HEK293 (cell line): ENCODE results near the gene MRPS18B.

Source experiments
- CTCF ChIA-PET: fragments of 350-600 bp; formaldehyde crosslinking; extraction: SDS; loops from one replicate; lab custom pipeline; 2021; ENCODE audit warnings: antibody characterized with exemption; lab: Yijun Ruan, JAX
- POLR2A ChIA-PET: fragments of 300-600 bp; formaldehyde crosslinking; extraction: SDS; loops from one replicate; lab custom pipeline; 2020; ENCODE audit warnings: antibody characterized with exemption, inconsistent platforms; lab: Yijun Ruan, JAX
- H3K27ac ChIP-seq: fragments of 200-500 bp; sonication (Bioruptor generic); 2 replicates; pipeline ENCODE4 v1.5.1; 2014; ENCODE audit warnings: low read depth, low read length, control low read depth, inconsistent platforms; ENCODE audit errors: extremely low read depth
- H3K36me3 ChIP-seq, 2 experiments: fragments of 200-500 bp in 1 of 2; sonication (Bioruptor generic) in 1 of 2; 1 replicate in 1 of 2; 2 replicates in 1 of 2; pipeline ENCODE4 v1.5.1; 2014 to 2017; ENCODE audit warnings: inconsistent platforms in 2 of 2, low read length in 2 of 2; ENCODE audit not compliant: control insufficient read depth in 2 of 2, insufficient read depth in 1 of 2
- H3K4me1 ChIP-seq: fragments of 200-500 bp; sonication (Bioruptor generic); 2 replicates; pipeline ENCODE4 v1.5.1; 2014; ENCODE audit warnings: mild to moderate bottlenecking, low read length, inconsistent platforms; ENCODE audit not compliant: control insufficient read depth, insufficient read depth
- H3K4me3 ChIP-seq: 2 replicates; pipeline ENCODE4 v1.5.1; 2011; ENCODE audit warnings: low read depth, mild to moderate bottlenecking, control low read depth, low read length, moderate library complexity
- H3K9me3 ChIP-seq: fragments of 200-500 bp; sonication (Bioruptor generic); 2 replicates; pipeline ENCODE4 v1.5.1; 2014; ENCODE audit warnings: low read depth, low read length, inconsistent platforms; ENCODE audit not compliant: control insufficient read depth, insufficient read depth
- FEZF1 ChIP-seq: fragments of 450-650 bp; formaldehyde crosslinking; IDR thresholded peaks from 2 replicates; pipeline ENCODE4 v1.5.1; 2016; ENCODE audit warnings: missing biosample characterization, missing genetic modification characterization
- MZF1 ChIP-seq: fragments of 450-650 bp; formaldehyde crosslinking; IDR thresholded peaks from 2 replicates; pipeline ENCODE4 v1.5.1; 2017; ENCODE audit warnings: missing biosample characterization, missing genetic modification characterization, borderline replicate concordance
- OVOL3 ChIP-seq: fragments of 450-650 bp; formaldehyde crosslinking; IDR thresholded peaks from 2 replicates; pipeline ENCODE4 v1.5.1; 2016; ENCODE audit warnings: missing biosample characterization, missing genetic modification characterization
- SP3 ChIP-seq: fragments of 450-650 bp; formaldehyde crosslinking; IDR thresholded peaks from 2 replicates; pipeline ENCODE4 v1.5.1; 2016; ENCODE audit warnings: missing biosample characterization, missing genetic modification characterization
- ZFHX2 ChIP-seq: fragments of 450-650 bp; formaldehyde crosslinking; conservative IDR thresholded peaks from 2 replicates; pipeline ENCODE4 v1.5.1; 2016; ENCODE audit warnings: missing biosample characterization, missing genetic modification characterization
- ZNF138 ChIP-seq: fragments of 450-650 bp; formaldehyde crosslinking; IDR thresholded peaks from 2 replicates; pipeline ENCODE4 v1.5.1; 2016; ENCODE audit warnings: missing biosample characterization, missing genetic modification characterization, borderline replicate concordance
- ZNF174 ChIP-seq: fragments of 450-650 bp; formaldehyde crosslinking; IDR thresholded peaks from 2 replicates; pipeline ENCODE4 v1.5.0; 2017; ENCODE audit warnings: missing biosample characterization, mild to moderate bottlenecking, missing genetic modification characterization
- ZNF23 ChIP-seq: fragments of 450-650 bp; formaldehyde crosslinking; IDR thresholded peaks from 2 replicates; pipeline ENCODE4 v1.5.1; 2016; ENCODE audit warnings: missing biosample characterization, missing genetic modification characterization, borderline replicate concordance
- ZNF335 ChIP-seq: fragments of 450-650 bp; formaldehyde crosslinking; conservative IDR thresholded peaks from 2 replicates; pipeline ENCODE4 v1.5.1; 2016; ENCODE audit warnings: missing biosample characterization, missing genetic modification characterization
- ZNF529 ChIP-seq: fragments of 450-650 bp; formaldehyde crosslinking; IDR thresholded peaks from 2 replicates; pipeline ENCODE4 v1.5.1; 2017; ENCODE audit warnings: missing genetic modification characterization, missing biosample characterization; ENCODE audit not compliant: insufficient replicate concordance
- ZNF530 ChIP-seq: fragments of 450-650 bp; formaldehyde crosslinking; IDR thresholded peaks from 2 replicates; pipeline ENCODE4 v1.5.1; 2016; ENCODE audit warnings: low read depth, missing biosample characterization, missing genetic modification characterization
- ZNF626 ChIP-seq: fragments of 450-650 bp; sonication (Bioruptor Pico); formaldehyde crosslinking; IDR thresholded peaks from 2 replicates; pipeline ENCODE4 v1.5.1; 2018; ENCODE audit warnings: missing biosample characterization, missing genetic modification characterization, inconsistent platforms
- ZNF645 ChIP-seq: fragments of 450-650 bp; formaldehyde crosslinking; IDR thresholded peaks from 2 replicates; pipeline ENCODE4; 2016; ENCODE audit warnings: missing biosample characterization, missing genetic modification characterization
- ZNF707 ChIP-seq: fragments of 450-650 bp; formaldehyde crosslinking; IDR thresholded peaks from 2 replicates; pipeline ENCODE4 v1.5.1; 2016; ENCODE audit warnings: missing biosample characterization, missing genetic modification characterization
- ZNF747 ChIP-seq: fragments of 450-650 bp; formaldehyde crosslinking; IDR thresholded peaks from 2 replicates; pipeline ENCODE4 v1.5.1; 2016; ENCODE audit warnings: missing biosample characterization, missing genetic modification characterization
- ZNF76 ChIP-seq: fragments of 450-650 bp; formaldehyde crosslinking; IDR thresholded peaks from 2 replicates; pipeline ENCODE4; 2016; ENCODE audit warnings: low read depth, missing biosample characterization, missing genetic modification characterization, borderline replicate concordance
- ZNF830 ChIP-seq: fragments of 450-650 bp; IDR thresholded peaks from 2 replicates; pipeline ENCODE4 v1.5.0; 2018; ENCODE audit warnings: missing biosample characterization, missing genetic modification characterization, low read depth, mild to moderate bottlenecking, moderate library complexity
- ZSCAN4 ChIP-seq: fragments of 450-650 bp; formaldehyde crosslinking; IDR thresholded peaks from 2 replicates; pipeline ENCODE4 v1.5.1; 2017; ENCODE audit warnings: missing biosample characterization, missing genetic modification characterization
- TF ChIP-seq, protein P1 (sequence below): fragments of 450-650 bp; formaldehyde crosslinking; IDR thresholded peaks from 2 replicates; pipeline ENCODE4 v1.5.1; 2016; ENCODE audit warnings: missing biosample characterization, missing genetic modification characterization
- TF ChIP-seq, protein P2 (sequence below): fragments of 450-650 bp; formaldehyde crosslinking; IDR thresholded peaks from 2 replicates; pipeline ENCODE4 v1.5.1; 2016; ENCODE audit warnings: missing biosample characterization, missing genetic modification characterization, borderline replicate concordance

MRPS18B gene

GRCh38 chr6:30618270-30618797 lies 694 bp downstream of the MRPS18B start:
- TF ChIP-seq MZF1 (tag by site-specific recombination) (0 out of 2 replicates have a peak, but pooled peaks have one; percentile 22), ZSCAN4 (no peak), ZNF529 (tag by site-specific recombination) (no peak), ZNF174 (tag by site-specific recombination) (no peak)
- TF ChIP-seq, all 188 proteins: peak for 1
- ChIA-PET CTCF (interaction anchor here (0.5 to 2.0 kb wide), 13 partner anchors 8 to 605 kb away, joined by 3 to 9 read pairs (median 4); partner anchors contain the start of gene ATAT1), POLR2A (interaction anchor here (0.7 to 1.9 kb wide), 13 partner anchors 8 to 579 kb away, joined by 3 to 11 read pairs (median 4); partner anchors contain the start of genes ATAT1, C6orf136, GNL1 and MDC1)
- Histone ChIP-seq H3K27ac (peak overlapping the region; percentile 88; the same call in 1 of the 2 replicates), H3K9me3 (no peaks in the 10 kb centered on the region), H3K4me3 (peak overlapping the region; percentile 91), H3K36me3 (peaks cover 32 to 57% of the 10 kb centered on the region in 2 experiments; a peak in 2 of 3 replicates), H3K4me1 (peaks cover 12% of the 10 kb centered on the region)

GRCh38 chr6:30619561-30619960 lies 1.9 kb downstream of the MRPS18B start:
- Histone ChIP-seq H3K9me3 (no peaks in the 10 kb centered on the region), H3K36me3 (peaks cover 42 to 65% of the 10 kb centered on the region in 2 experiments; a peak in 2 of 3 replicates), H3K4me3 (no peak overlapping the region), H3K27ac (no peak overlapping the region)
- POLR2A ChIA-PET, result interaction anchor here (0.6 to 1.4 kb wide), 2 partner anchors 12 to 98 kb away, joined by 3 to 4 read pairs; partner anchors contain the start of gene MDC1
- TF ChIP-seq OVOL3 (tag by site-specific recombination), result no peak
- TF ChIP-seq ZNF530 (tag by site-specific recombination), result no peak
- no peak for TF ChIP-seq SP3 (tag by site-specific recombination)
- TF ChIP-seq, protein P1, sequence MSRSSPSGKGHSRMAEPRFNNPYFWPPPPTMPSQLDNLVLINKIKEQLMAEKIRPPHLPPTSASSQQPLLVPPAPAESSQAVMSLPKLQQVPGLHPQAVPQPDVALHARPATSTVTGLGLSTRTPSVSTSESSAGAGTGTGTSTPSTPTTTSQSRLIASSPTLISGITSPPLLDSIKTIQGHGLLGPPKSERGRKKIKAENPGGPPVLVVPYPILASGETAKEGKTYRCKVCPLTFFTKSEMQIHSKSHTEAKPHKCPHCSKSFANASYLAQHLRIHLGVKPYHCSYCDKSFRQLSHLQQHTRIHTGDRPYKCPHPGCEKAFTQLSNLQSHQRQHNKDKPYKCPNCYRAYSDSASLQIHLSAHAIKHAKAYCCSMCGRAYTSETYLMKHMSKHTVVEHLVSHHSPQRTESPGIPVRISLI (tag by site-specific recombination), result no peak
- TF ChIP-seq ZNF830 (tag by site-specific recombination), result no peak
- no peak for TF ChIP-seq ZNF138 (tag by site-specific recombination)
- no peak for TF ChIP-seq ZNF747 (tag by site-specific recombination)
- TF ChIP-seq, protein P2, sequence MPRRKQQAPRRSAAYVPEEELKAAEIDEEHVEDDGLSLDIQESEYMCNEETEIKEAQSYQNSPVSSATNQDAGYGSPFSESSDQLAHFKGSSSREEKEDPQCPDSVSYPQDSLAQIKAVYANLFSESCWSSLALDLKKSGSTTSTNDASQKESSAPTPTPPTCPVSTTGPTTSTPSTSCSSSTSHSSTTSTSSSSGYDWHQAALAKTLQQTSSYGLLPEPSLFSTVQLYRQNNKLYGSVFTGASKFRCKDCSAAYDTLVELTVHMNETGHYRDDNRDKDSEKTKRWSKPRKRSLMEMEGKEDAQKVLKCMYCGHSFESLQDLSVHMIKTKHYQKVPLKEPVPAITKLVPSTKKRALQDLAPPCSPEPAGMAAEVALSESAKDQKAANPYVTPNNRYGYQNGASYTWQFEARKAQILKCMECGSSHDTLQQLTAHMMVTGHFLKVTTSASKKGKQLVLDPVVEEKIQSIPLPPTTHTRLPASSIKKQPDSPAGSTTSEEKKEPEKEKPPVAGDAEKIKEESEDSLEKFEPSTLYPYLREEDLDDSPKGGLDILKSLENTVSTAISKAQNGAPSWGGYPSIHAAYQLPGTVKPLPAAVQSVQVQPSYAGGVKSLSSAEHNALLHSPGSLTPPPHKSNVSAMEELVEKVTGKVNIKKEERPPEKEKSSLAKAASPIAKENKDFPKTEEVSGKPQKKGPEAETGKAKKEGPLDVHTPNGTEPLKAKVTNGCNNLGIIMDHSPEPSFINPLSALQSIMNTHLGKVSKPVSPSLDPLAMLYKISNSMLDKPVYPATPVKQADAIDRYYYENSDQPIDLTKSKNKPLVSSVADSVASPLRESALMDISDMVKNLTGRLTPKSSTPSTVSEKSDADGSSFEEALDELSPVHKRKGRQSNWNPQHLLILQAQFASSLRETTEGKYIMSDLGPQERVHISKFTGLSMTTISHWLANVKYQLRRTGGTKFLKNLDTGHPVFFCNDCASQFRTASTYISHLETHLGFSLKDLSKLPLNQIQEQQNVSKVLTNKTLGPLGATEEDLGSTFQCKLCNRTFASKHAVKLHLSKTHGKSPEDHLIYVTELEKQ, result no peak
- TF ChIP-seq ZNF335 (tag by site-specific recombination), result no peak
- no peak for TF ChIP-seq ZNF645 (tag by site-specific recombination)
- no peak for TF ChIP-seq ZNF23
- no peak for TF ChIP-seq FEZF1
- no peak for TF ChIP-seq ZNF626 (tag by site-specific recombination)
- no peak for TF ChIP-seq ZNF707 (tag by site-specific recombination)
- TF ChIP-seq ZFHX2 (tag by site-specific recombination), result no peak
- TF ChIP-seq ZNF76, result no peak
- TF ChIP-seq, all 188 proteins: peak for 0
- CTCF ChIA-PET, result no interaction called here
- peaks cover 1% of the 10 kb centered on the region; the same call in 1 of the 2 replicates for H3K4me1 ChIP-seq
